ENCODE results near the gene ABCG8.

DNA sequence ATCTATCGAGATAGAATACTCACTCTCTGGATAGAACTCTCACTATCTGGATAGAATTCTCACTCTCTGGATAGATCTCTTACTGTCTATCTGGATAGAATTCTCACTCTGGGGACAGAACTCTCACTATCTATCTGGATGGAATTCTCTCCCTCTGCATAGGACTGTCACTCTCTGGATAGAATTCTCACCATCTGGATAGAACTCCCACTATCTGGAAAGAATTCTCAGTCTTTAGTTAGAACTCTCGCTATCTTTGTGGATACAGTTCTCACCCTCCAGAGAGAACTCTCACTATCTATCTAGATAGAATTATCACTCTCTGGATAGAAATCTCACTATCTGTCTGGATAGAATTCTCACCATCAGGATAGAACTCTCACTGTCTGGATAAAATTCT, 16.5 kb downstream of the ABCG8 start:
- TF ChIP-seq, protein P1, sequence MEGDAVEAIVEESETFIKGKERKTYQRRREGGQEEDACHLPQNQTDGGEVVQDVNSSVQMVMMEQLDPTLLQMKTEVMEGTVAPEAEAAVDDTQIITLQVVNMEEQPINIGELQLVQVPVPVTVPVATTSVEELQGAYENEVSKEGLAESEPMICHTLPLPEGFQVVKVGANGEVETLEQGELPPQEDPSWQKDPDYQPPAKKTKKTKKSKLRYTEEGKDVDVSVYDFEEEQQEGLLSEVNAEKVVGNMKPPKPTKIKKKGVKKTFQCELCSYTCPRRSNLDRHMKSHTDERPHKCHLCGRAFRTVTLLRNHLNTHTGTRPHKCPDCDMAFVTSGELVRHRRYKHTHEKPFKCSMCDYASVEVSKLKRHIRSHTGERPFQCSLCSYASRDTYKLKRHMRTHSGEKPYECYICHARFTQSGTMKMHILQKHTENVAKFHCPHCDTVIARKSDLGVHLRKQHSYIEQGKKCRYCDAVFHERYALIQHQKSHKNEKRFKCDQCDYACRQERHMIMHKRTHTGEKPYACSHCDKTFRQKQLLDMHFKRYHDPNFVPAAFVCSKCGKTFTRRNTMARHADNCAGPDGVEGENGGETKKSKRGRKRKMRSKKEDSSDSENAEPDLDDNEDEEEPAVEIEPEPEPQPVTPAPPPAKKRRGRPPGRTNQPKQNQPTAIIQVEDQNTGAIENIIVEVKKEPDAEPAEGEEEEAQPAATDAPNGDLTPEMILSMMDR (IDR thresholded peaks at IDR 0.05; ENCODE audit: extremely low read depth in 1 of 2, insufficient read depth in 1 of 2, low read depth in 1 of 2, low read length in 2 of 2), result no peak
- TF ChIP-seq POLR2A (IDR thresholded peaks at IDR 0.05; ENCODE audit: low read depth, low read length) (no peak), POLR2AphosphoS5 (IDR thresholded peaks at IDR 0.05; ENCODE audit: insufficient read depth, low read depth, low read length) (no peak), JUN (IDR thresholded peaks at IDR 0.05; ENCODE audit: borderline replicate concordance, insufficient read depth, insufficient read length, low read depth) (no peak), GATA2 (IDR thresholded peaks at IDR 0.05; ENCODE audit: insufficient read depth, insufficient read length, low read depth, low read length) (no peak), EZH2 (IDR thresholded peaks at IDR 0.05; ENCODE audit: borderline replicate concordance, low read depth, low read length, severe bottlenecking) (no peak), FOS (IDR thresholded peaks at IDR 0.05; ENCODE audit: borderline replicate concordance, insufficient read depth, low read length) (no peak), MYC (IDR thresholded peaks at IDR 0.05; ENCODE audit: low read depth, low read length) (no peak)
- TF ChIP-seq, protein P2, sequence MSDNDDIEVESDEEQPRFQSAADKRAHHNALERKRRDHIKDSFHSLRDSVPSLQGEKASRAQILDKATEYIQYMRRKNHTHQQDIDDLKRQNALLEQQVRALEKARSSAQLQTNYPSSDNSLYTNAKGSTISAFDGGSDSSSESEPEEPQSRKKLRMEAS (IDR thresholded peaks at IDR 0.05; ENCODE audit: insufficient read depth, insufficient read length), result no peak
